NCI-H128 (cell line): ENCODE data around the gene RGS3.

Experiments used
- DNase-seq: peaks from one replicate; lab custom pipeline; 2025; ENCODE audit not compliant: unreplicated experiment; lab: John Stamatoyannopoulos, UW

Gene RGS3

GRCh38 chr9:113614843-113615648, 151.5 kb downstream of the RGS3 start:
- no peak for DNase-seq

- no peak for DNase-seq
Measured at GRCh38 chr9:113616116-113616515, 152.6 kb downstream of the RGS3 start.

DNA sequence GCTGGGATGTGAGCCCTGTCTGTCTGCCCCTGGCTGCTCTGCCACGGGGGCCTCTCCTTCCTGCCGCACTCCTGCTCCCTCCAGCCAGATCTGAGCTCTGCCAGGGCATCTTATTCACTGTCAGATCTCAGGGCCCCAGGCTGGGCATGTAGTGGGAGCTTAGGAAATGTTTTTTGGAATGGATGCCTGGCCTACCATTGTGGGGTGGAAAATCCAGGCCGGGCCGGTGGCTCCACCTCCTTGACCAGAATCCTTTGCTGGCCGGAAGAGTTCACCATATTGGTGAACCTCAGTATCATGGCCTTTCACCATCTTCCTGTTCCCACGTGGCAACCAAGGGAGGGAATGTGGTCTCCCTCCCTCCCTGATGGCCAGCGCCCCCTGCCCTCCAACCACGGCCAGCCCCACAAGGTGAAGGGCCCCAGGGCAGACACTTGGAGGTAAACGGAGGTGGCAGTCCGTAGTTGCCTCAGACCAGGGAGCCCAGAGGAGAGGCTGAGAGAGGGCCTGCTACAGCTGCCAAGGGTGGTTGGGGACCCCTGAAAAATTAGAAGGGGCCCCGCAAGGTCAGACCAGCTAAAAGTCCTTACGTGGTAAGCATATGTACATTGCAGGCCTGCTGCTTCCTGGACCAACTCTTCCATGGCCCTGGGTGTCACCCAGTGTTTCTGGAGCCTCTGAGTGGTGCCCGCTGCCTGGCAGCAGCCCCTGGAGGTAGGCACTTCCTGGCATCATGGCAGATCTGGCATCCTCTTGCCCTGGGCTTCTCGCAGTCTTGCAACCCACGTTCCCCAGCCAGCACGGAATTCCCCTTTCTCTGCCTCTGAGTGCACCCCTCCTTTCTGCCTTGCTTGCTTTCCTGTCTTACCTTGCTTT, 153.3 kb downstream of the RGS3 start:
- no peak for DNase-seq

DNA sequence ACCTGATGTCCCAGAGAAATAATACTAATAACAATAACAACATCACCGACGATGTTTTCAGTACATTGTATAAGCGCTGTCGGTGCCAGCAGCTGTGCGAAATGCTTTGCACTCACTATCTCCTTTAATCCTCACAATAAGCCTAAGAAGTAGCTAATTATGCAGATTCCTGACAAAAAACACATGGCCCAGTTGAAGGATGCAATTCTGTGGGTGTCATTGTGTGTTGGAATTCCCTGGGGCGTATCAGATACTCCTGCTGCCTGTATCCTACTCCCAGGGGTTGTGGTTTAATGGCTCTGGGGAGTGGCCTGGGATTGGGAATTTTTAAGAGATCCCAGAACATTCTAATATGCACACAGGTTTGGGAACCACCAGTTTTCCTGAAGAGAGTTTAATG, 154.0 kb downstream of the RGS3 start:
- no peak for DNase-seq

- DNase-seq, result no peak
Measured at GRCh38 chr9:113618836-113619490, 155.4 kb downstream of the RGS3 start.

- DNase-seq, result no peak
Measured at GRCh38 chr9:113619491-113620376, 156.2 kb downstream of the RGS3 start.

GRCh38 chr9:113620377-113621161, 157.0 kb downstream of the RGS3 start:
- no peak for DNase-seq

- DNase-seq, result no peak
Measured at GRCh38 chr9:113621309-113621791, 157.8 kb downstream of the RGS3 start.

GRCh38 chr9:113621980-113622379, 158.5 kb downstream of the RGS3 start:
- no peak for DNase-seq

DNA sequence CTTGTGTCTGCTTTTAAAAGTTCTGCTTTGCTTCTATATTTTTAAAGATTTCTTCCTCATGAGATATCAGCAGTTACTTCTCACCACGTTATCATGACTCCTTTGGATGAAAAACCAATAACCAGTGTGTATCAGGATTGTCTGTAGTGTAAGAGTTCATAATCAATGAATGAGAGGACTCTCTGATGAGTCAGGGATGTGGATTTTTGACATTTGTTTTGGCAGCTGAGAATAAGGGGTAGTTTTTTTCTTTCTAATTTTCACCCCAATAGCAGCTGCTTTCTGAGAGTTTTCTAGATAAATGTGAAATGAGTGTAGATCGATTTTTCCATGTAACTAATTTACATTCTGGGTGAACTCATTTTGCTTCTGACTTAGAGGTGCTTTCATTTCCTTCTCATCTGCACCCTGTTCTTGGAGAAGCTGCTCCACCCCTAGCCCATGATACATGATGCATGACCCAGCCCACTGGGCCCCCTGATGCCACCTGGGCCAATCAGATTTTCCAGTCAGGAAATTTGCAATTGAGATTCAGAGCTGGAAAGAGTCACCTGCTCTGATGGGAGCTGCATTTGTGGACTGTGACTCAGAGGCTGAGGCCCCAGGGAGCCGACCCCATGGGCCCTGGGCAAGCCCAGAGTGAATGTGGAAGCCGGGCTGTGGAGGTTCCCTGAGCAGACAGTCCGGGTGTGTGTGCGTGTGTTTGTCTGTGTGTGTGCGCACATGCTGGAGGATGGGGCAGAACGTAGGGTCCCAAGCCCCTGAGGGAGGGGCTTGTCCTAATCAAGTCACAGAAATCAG, 159.3 kb downstream of the RGS3 start:
- DNase-seq, result no peak

DNA sequence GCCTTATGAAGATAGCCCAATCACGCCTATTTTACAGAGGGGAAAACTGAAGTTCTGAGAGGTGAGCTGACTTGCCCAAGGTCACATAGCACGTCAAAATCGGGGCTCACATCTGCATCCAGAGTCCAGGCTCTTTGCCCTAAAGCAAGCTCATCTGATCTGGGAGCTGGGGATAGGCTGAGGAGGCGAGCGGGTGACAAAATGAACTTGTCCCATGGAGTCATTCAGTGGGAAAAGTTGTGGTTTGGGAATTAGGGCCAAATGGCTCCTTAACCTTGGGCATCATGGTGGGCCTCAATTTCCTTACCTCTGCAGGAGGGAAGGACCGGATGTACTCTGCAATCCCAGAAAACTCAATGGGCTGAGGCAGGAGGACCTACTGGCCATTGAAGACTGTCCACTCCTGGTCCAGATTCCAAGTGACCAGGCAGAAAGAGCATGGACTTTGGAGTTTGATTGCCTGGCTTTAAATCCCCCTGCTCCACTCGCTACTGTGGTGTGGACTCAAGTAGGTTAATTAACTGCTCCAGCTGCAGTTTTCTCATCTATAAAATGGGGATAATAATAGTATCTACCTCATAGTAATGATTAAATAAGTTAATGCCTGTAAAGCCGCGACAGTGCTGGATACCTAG, 160.4 kb downstream of the RGS3 start:
- no peak for DNase-seq

GRCh38 chr9:113624721-113625120, 161.2 kb downstream of the RGS3 start:
- no peak for DNase-seq

GRCh38 chr9:113625486-113625885, 162.0 kb downstream of the RGS3 start:
- no peak for DNase-seq

GRCh38 chr9:113626735-113627495, 163.4 kb downstream of the RGS3 start:
- DNase-seq, result no peak

DNA sequence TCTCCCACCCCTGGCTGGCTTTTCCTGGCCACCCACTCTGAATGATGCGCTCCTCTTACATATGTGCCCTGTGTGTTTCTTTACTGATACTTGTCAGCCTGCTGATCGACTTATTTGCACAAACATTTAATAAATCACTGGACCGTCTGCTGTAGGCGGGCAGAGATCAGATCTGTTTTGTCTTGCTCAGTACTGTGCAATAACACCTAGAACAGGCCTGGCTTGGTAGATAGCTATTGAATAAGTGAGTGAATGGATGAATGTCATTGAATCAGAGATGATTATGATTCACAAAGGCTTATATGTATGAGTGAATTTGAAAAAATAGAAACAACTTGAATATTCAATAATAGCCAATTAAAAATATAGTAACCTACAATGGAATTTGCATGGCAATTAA, 165.1 kb downstream of the RGS3 start:
- no peak for DNase-seq

- DNase-seq, result no peak
Measured at GRCh38 chr9:113630386-113631136, 167.0 kb downstream of the RGS3 start.
